ENCODE data around the gene AHNAK2.

The AHNAK2 gene

DNA sequence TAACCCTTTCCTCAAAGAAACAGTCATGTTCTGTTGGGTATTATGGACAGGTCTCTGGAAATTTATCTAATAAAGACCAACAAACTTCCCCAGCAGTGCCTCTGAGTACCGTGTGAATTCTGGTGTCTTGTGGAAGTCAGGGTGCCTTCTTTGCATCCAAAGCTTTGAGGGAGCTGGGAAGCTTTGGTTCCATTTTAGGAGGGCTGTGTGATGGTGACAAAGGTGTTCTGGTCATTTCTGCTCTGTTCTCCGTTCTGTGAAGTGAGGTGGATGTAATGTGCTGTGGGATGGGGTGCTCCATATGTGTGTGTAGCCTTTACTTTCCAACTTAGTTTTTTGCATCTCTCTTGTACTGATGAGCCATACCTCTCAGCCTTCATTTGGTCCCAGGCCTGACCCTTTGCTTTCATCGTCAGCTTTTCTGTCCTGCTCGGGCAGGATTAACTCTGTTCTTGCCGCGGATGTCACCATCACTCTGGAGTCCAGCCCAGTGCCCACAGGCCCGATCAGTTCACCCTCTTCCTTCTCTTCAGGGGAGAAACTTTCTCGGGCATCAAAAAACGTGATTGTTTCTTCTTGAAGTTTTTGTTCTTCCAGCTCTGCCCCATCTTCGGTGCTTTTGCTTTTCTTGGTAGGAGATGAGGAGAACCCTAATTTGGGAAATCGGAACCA is 40.3 kb downstream of the AHNAK2 start:
- TF ChIP-seq, protein P1, sequence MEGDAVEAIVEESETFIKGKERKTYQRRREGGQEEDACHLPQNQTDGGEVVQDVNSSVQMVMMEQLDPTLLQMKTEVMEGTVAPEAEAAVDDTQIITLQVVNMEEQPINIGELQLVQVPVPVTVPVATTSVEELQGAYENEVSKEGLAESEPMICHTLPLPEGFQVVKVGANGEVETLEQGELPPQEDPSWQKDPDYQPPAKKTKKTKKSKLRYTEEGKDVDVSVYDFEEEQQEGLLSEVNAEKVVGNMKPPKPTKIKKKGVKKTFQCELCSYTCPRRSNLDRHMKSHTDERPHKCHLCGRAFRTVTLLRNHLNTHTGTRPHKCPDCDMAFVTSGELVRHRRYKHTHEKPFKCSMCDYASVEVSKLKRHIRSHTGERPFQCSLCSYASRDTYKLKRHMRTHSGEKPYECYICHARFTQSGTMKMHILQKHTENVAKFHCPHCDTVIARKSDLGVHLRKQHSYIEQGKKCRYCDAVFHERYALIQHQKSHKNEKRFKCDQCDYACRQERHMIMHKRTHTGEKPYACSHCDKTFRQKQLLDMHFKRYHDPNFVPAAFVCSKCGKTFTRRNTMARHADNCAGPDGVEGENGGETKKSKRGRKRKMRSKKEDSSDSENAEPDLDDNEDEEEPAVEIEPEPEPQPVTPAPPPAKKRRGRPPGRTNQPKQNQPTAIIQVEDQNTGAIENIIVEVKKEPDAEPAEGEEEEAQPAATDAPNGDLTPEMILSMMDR (IDR thresholded peaks at IDR 0.05; ENCODE audit: extremely low read depth, insufficient read depth, missing control alignments): no peak
- DNase-seq (ENCODE audit: low spot score): no peak
- in situ Hi-C loops (cut with MboI; ENCODE audit: low pct_unique_long_range_greater_than_20kb, low sequenced_read_pairs, unreplicated experiment): no loop called here

DNA sequence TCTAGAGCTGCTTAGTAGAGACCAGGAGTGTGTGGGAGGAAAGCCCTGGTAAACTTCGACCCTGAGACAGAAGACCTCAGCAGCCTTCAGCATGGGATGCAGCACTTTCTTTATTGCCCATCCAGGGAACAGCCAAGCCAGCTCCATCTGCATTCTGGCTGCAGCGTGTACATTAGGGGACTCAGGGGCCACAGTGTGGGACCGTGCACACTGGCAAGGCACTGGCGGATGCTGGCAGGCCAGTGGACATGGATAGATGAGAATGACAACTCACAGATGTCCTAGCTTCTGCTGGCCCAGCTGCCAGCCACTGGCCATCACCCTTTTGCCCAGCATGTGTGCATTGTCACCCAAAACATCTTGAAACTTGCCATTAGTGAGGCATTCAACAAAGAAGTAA is 41.0 kb downstream of the AHNAK2 start:
- in situ Hi-C loops (cut with MboI; ENCODE audit: low pct_unique_long_range_greater_than_20kb, low sequenced_read_pairs, unreplicated experiment): no loop called here
- peak; percentile 15 for DNase-seq (ENCODE audit: low spot score)
- TF ChIP-seq, protein P1 (IDR thresholded peaks at IDR 0.05; ENCODE audit: extremely low read depth, insufficient read depth, missing control alignments): no peak

DNA sequence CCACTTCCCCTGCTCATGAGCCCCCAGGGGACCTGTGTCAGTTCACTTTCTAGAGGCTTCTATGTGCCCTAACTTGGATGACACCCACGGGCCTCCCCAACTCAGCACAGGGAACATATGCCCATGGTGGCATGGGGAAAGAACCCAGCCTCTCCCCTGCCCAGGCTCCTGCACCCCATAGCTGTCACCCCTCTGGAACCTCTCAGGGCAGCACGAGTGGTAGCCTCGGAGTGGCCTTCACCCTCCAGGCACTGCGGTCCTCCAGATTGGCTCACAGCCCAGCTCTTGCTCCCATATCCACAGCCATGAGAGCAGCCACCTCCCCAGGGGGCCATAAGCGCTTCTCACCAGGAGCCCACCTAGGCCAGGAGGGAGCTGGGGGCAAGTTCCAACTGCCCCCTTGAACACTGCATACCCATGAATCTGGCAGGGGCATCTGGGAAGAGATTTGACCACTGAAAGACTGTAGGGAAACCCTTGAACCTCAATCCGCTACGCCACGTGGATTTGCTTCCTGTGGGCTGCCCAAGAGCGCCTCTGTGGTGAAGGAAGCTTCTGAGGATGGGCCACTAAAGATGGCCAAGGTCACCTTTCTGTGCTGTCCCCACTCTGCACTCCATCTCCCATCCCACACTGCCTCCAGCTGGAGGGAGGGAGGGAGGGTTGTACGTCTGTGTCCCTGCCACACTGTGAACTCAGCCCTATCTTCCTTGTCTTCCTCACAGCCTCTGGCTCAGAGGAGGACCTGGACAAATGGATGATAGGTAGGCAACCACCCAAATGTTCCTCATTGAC is 41.6 kb downstream of the AHNAK2 start:
- TF ChIP-seq, protein P1 (IDR thresholded peaks at IDR 0.05; ENCODE audit: extremely low read depth, insufficient read depth, missing control alignments): no peak
- DNase-seq (ENCODE audit: low spot score): no peak
- in situ Hi-C loops (cut with MboI; ENCODE audit: low pct_unique_long_range_greater_than_20kb, low sequenced_read_pairs, unreplicated experiment): no loop called here

DNA sequence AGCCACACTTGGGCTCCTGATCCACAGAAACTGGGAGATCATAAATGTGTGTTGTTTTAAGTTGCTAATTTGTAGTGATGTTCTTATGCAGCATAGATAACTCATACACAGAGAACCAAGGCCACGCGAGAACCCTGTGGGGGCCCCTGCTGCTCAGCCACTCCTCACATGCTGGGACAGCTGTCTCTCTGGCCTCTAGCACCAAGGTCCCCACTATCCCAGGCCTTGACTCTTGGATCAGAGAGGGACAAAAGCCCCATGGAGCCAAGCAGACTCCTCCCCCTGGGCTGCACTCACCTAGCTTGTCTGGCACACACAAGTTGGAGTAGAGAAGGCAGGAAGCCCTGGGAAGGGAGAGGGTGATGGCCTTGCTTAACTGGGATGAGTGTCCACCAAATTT is 42.2 kb downstream of the AHNAK2 start:
- TF ChIP-seq, protein P1 (IDR thresholded peaks at IDR 0.05; ENCODE audit: extremely low read depth, insufficient read depth, missing control alignments): no peak
- in situ Hi-C loops (cut with MboI; ENCODE audit: low pct_unique_long_range_greater_than_20kb, low sequenced_read_pairs, unreplicated experiment): no loop called here
- no peak for DNase-seq (ENCODE audit: low spot score)

DNA sequence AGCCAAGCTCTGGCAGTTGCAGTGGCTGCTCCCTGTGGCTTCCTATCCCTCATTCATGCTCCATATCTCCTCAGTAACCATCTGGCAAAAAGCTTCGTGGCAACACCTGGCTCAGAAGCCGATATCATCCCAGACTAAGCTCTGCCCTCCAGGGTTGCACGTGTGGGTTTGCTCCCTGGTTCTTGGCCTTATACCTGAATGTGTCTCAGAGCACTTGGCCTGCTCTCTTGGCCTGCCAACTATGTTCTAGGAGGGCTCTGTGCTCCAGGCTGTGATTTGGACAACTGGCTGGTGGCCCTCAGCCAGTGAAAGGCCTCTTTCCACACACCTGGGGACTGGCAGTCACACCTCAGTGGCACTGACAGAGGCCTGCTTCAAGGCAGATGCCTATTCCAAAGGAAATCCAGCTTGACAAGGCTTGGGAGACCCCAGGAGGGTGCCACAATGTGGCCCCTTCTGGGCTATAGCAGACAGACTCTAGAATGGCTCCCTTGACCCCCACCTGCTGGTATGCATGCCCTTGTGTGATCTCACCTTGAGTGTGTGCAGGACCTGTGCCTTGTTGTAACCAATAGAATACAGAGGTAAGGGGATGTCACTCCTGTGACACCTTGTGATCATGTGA is 43.0 kb downstream of the AHNAK2 start:
- DNase-seq (ENCODE audit: low spot score): no peak
- TF ChIP-seq, protein P1 (IDR thresholded peaks at IDR 0.05; ENCODE audit: extremely low read depth, insufficient read depth, missing control alignments): no peak
- in situ Hi-C loops (cut with MboI; ENCODE audit: low pct_unique_long_range_greater_than_20kb, low sequenced_read_pairs, unreplicated experiment): no loop called here

DNA sequence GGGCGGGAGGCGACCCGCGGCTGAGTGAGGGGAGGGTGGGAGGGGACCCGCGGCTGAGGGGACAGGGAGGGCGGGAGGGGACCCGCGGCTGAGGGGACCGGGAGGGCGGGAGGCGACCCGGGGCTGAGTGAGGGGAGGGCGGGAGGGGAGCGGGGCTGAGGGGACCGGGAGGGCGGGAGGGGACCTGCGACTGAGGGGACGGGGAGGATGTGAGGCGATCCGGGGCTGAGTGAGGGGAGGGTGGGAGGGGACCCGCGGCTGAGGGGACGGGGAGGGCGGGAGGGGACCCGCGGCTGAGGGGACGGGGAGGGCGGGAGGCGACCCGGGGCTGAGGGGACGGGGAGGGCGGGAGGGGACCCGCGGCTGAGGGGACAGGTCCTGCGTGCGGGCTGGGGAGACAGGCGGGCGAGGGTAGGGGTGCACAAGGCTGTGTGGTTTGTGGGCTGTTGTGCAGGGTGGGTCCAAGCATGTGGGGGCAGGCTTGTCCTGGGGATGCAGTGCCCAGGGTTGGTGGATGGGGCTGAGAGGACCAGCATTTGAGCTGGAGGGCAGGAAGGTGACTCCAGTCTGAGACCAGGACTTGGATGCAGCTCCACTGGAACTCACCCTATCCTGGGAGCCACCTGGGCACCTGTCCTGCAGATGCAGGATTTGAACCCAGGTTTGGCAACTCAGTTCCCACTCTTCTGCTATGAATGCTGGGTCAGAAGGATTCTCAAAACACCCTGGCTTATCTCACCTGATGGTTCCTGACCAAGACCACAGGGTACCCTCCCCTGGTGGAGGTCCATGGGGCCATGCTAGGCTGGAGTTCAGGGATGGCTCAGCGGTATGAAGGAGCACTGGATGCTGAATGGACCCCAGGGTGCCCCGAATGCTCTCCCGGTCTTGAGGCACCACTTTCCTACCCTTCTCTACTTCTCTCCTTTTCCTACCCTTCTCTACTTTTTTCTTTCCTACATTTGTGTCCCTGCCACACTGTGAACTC is 44.1 kb downstream of the AHNAK2 start:
- TF ChIP-seq, protein P1 (IDR thresholded peaks at IDR 0.05; ENCODE audit: extremely low read depth, insufficient read depth, missing control alignments): no peak
- in situ Hi-C loops (cut with MboI; ENCODE audit: low pct_unique_long_range_greater_than_20kb, low sequenced_read_pairs, unreplicated experiment): no loop called here
- peak; percentile 23 for DNase-seq (ENCODE audit: low spot score)

All from GM13977 (cell line).